Activated CD8-positive, alpha-beta memory T cell treated with anti-CD3 and anti-CD28 coated beads, Interleukin-2, amount 50 U/mL, for 48 hours (primary cell): ENCODE data around the gene PTX4.
"Not testable (repeated sequence)": the region's sequence is repeated elsewhere in the genome, so short reads cannot be mapped to it uniquely, and the experiment has no call there.

Source experiments
- DNase-seq: peaks from one replicate; pipeline ENCODE4 v3.0.0-alpha.2; 2020

The PTX4 gene

DNA sequence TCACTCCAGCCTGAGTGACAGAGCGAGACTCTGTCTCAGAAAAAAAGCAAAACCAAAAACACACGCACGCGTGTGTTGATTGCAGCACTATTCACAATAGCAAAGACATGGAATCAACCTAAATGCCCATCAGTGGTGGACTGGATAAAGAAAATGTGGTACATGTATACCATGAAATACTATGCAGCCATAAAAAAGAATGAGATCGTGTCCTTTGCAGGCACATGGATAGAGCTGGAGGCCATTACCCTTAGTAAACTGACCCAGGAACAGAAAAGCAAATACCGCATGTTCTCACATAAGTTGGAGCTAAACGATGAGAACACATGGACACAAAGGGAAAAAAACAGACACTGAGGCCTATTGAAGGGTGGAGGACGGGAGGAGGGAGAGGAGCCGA is 9.8 kb downstream of the PTX4 start:
- DNase-seq, result not testable (repeated sequence)

DNA sequence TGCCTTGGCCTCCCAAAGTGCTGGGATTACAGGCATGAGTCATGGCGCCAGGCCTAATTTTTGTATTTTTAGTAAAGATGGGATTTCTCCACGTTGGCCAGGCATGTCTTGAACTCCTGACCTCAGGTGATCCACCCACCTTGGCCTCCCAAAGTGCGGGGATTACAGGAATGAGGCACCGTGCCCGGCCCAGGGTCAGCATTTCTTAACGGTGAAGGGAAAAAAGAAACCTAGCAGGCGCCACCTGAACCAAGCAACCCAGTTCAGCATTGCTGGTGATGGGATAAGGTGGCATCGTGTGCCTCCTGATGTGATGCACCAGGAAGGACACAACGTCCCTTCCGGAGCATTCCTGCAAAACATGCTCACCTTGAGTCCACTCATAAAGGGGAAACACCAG is 11.7 kb downstream of the PTX4 start:
- DNase-seq, result no peak

- DNase-seq, result no peak
These were observed 13.1 kb downstream of the PTX4 start for GRCh38 chr16:1475552-1476114.

DNA sequence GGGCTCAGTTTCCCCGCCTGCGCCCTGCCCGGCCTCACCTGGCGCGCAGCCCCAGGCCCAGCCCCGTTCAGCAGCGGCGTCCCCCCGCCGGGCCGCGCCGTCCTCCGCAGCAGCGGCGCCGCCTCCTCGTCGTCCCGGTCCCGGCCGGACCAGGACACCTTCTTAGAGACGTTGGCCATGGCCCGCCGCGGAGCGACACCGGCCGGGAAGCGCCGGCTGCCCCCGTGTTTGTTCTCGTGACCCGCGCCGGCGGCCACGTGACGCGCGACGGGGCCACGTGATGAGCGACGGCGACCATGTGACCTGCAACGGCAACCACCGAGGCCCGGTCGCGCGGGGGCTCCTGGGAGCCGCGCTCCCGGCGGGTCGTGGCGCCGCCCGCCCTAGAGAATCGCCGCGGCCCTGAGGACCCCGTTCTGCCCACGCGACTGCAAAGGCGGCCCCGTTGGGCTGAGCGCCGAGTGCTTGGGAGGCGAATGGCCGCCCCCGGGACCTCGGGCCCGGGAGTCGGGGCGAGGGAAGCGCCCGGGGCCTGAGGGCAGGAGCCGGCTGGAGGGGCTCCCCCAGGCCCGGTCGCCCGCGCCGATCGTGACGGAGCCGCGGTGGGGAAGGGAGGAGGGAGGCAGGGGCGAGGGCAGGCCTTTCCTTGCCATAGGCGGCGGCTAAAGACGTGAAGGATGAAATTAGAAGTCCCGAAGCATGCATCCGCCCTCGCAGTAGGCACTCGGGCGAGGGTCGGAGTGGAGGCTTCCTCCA is 13.8 kb downstream of the PTX4 start, which contains the start of gene CLCN7:
CLCN7 (minus strand) TSS at position 233 of the 756 bp plus-strand sequence; CDS start at position 179, 54 bp downstream.
- DNase-seq, result peak; percentile 95

GRCh38 chr16:1474082-1474795 is 14.5 kb downstream of the PTX4 start:
- no peak for DNase-seq

DNA sequence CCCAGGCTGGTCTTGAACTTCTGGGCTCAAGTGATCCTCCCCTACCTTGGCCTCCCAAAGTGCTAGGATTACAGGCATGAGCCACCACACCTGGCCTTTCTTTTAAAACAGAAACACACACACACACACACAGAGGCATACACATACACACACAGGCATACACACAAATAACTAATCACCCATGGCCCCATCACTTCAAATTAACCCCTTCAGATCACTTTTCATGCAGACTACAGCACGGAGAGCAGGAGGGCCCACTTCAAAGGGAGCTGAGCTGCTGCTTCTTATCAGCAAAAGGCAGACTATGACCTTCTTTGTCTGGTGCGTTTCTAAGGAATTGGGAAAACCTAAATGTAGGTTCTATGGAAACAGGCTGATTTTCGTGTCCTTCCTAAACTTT is 15.8 kb downstream of the PTX4 start:
- no peak for DNase-seq

DNA sequence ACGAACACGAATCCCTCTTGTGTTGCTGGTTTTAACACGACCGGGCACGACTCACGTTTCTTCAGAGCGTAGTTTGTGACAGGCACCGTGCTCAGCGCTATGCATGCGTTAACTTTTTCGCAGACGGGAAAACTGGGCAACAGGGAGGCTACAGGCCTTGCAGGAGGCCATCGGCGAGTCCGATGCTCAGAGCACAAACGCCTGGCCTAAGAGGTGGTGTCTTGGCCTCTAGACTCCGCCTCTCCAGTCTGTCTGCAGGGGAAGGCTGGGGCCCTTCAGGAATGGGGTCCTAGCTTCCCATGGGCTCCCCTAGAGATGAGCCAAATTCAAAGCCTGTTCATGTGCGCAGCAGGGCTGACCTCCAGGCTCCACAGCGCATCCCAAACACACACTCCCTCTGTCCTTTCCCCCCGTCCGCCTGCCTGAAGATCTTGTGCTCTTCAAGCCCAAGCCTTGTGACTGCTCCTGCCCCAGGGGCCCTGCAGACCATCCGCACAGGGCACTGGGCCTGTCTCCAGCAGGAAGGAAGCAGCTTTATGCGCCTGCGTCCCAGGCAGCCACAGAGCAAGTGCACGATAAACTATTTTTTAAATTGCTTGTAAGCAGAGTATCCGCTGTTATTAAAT is 17.1 kb downstream of the PTX4 start:
- DNase-seq, result no peak

DNA sequence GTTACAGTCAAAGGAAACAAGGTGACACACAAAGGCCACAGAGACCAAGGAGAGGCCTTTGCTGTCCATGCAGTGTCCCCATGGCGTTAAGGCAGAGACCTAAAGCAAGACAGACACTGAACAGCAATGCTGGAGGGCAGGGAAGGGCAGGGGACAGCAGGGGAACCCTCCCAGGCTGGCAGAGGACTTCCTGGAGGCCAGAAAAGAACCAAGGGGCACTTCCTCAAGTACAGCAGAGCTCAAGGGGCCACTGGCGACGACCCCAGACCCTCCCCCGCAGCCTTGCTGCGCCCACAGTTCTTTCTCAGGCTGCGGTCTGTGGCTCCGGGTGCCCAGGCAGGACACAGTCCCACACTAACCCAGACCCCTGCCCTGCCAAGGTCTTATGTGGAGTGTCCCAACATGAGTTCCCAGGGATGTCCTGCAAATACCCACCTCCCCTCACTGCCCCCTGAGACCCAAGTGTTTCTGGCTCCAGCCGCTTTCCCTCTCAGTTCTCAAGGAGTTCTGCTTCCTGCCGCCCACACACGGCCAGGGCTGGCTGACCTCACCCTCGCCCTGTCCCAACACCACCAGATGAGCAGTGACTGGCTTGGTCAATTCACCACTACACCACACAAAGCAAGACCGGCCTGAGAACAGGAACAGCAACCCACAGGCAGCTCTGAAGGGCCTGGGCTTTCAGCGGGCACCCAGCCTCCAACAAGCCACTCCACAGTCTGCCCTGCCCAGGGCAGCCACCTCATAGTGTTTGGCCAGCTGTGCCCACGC is 18.1 kb downstream of the PTX4 start:
- no peak for DNase-seq

GRCh38 chr16:1469693-1470201 is 19.0 kb downstream of the PTX4 start:
- DNase-seq, result no peak

DNA sequence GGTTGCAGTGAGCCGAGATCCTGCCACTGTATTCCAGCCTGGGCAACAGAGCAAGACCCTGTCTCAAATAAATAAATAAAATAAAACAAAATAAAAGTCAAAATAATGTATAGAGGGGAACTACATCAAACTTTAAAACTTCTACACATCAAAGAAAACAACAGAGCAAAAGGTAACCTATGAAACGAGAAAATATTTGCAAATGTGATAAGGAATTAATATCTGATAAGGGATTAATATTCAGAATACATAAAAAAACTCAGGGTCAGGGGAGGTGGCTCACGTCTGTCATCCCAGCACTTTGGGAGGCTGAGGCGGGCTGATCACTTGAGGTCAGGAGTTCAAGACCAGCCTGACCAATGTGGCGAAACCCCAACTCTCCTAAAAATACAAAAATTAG is 19.6 kb downstream of the PTX4 start:
- DNase-seq, result not testable (repeated sequence)

- DNase-seq, result no peak
These were observed 20.3 kb downstream of the PTX4 start for GRCh38 chr16:1468426-1468810.

DNA sequence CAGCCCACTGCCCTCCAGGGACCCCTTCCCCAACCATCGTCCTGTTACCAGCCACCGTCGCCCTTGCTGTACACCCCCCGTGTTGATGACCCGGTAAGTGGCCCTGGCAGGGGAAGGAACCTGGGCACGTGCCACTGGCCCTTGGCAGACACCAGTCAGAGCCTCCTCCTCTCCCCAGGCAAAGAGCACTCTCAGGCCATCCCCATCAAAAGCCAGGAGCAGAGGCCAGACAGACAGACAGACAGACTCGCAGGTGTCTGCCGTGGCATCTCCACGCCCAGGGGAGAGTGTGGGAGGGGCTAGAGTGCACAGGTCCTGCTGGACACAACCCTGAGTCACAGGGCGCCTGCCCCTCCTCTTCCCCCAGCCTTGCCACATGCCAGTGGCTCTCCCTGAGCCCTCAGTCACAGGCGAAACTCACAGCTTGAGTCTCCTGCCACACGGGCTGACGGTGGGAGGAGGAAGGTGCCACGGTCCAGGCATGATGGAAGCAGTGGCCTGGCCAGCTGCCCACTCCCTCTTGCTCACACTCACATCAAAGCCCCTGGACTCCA is 21.7 kb downstream of the PTX4 start:
- no peak for DNase-seq

DNA sequence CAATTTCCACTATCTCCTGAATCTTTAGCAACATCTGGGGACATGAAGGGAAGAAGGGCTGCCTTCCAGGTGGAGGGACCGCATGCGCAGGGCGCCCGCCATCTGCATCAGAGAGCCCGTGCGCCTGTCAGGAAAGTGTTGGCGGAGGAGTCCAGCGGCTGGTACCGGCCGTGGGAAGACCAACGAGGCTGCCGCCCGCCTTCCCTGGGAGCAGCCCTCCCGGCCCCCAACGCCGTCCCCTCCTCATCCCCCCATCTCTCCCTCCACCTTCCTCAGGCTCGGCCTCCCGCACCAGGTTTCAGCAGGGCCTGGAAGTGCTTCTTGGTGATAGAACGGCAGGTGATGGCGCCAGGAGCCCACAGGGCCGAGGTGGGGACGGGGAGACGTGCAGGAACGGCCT is 22.7 kb downstream of the PTX4 start:
- DNase-seq, result no peak

- DNase-seq, result no peak
These were observed 23.2 kb downstream of the PTX4 start for GRCh38 chr16:1465567-1465915.

DNA sequence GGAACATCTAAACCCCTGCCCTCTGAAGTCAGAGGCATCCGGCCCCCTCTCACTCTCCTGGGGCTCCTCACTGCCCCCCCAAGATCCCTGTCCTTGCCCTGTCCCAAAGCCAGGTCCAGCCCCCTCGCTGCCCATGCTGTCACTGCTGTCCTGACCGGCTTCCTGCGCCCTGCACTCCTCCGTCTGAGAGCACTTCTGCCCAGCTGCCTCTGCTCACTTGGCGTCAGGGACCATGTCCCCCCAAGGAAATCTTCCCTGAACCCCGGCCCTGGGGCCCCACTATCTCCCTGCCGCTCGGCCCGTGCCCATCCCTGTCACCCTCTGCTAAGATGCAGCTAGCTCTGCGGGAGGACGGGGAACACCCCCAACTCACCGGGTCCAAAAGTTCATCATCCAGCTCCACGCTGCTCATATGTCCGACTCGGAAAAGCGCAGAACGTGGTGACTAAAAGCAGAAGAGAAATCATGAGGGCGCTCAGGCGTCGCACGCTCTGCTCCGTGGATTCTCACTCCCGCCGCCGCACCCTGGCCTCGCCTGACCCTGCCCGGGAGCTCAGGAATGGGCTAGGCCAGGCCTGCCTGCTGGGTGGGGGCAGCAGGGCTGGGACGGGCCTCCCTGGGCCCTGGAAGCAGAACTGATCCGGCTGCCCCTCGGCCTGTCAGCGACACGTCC is 23.7 kb downstream of the PTX4 start:
- no peak for DNase-seq

DNA sequence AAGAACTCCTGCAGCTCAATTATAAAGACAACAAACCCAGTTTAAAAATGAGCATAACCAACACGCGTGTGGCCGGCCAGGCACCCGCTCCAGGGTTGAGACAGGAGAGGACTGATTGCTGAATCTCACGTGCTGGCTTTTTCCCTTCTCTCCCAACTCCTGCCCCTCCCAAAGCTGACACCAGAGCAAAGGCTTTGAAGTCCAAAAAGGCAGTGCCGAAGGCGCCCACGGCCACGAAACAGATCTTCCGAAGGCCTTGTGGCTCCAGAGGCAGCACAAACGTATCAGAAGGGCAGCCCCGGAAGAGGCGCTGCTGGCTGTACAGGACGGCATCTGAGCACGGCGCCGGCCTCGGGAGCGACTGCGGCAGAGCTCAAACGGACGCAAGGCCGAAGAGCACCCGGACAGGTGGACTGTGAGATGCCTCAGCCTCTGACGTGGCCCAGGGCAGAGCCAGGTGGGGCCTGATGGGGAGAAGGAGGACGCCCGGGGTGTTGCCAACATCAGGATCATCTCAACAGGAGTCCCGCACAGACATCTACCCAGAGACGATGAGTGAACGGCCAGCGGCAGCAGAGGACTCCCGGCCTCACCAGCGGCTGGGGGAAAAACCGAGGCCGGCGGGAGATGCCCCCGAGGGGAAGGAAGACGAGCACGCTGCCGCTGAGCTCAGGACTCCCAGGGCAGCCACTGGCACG is 24.4 kb downstream of the PTX4 start:
- DNase-seq, result no peak

- no peak for DNase-seq
These were observed 27.6 kb downstream of the PTX4 start for GRCh38 chr16:1461146-1461545.

GRCh38 chr16:1460602-1461138 is 28.1 kb downstream of the PTX4 start:
- no peak for DNase-seq

DNA sequence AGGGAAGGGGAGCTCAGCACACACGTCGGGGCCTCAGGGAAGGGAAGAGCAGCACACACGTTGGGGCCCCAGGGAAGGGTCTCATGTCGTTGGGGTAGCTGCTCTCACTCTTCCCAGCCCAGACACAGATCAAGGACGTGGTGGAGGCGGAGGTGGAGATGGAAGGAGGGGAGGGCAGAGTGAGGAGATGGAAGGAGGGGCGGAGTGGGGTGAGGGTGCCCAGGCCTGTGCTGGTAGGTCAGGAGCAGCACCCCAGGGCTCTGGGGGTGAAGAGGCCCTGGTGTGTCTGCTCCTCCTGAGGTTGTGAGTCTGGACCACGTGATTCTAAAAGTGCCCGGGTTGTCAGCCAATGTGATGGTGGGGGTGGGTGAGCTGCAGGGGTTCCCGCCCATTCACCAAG is 28.8 kb downstream of the PTX4 start:
- DNase-seq, result no peak

GRCh38 chr16:1458977-1459341 is 29.8 kb downstream of the PTX4 start:
- DNase-seq, result no peak
